Ovary (tissue), 9 donors: ENCODE measurements around the gene CACNB4. TPM values are rescaled to one million over a fixed set of nuclear protein-coding genes. Genes with fewer than 3 reads are reported as not detected.
"Not testable (repeated sequence)": the region's sequence is repeated elsewhere in the genome, so short reads cannot be mapped to it uniquely, and the experiment has no call there.

Source experiments
- DNase-seq, 5 donors: peaks; one replicate each; pipeline ENCODE4 v3.0.0-alpha.2; 2019 to 2020
- H3K27ac ChIP-seq, 2 donors: fragments of 200-600 bp; one replicate each; pipeline versions ENCODE4 v1.5.1 to v1.8.0; 2019 to 2022
- H3K27me3 ChIP-seq: fragments of 200-600 bp; one replicate; pipeline ENCODE4 v1.8.0; 2022
- H3K36me3 ChIP-seq: fragments of 200-600 bp; sonication (generic); one replicate; pipeline ENCODE4 v1.5.1; 2019
- H3K4me1 ChIP-seq: one replicate; pipeline ENCODE4 v1.8.1; 2013; ENCODE audit warnings: mild to moderate bottlenecking, moderate library complexity; ENCODE audit not compliant: insufficient read depth
- H3K4me3 ChIP-seq: fragments of 200-600 bp; sonication (generic); one replicate; pipeline ENCODE4 v1.5.1; 2017
- H3K9me3 ChIP-seq, 2 donors: fragments of 200-600 bp in 1 of 2; sonication (generic) in 1 of 2; one replicate each; pipeline versions ENCODE4 v1.5.1 to v1.8.1; 2013 to 2019; ENCODE audit warnings: mild to moderate bottlenecking in 1 of 2, moderate library complexity in 1 of 2
- CTCF ChIP-seq, 3 donors: fragments of 450-650 bp in 2 of 3; fragments of 200-600 bp in 1 of 3; IDR thresholded peaks; one replicate each; pipeline versions ENCODE4 v1.5.1 to v1.8.0; 2016 to 2022; ENCODE audit warnings: antibody characterized with exemption in 3 of 3, mild to moderate bottlenecking in 1 of 3
- EP300 ChIP-seq: sonication (generic); formaldehyde crosslinking; IDR thresholded peaks from one replicate; pipeline ENCODE4 v1.6.1; 2017; ENCODE audit warnings: antibody characterized with exemption
- POLR2A ChIP-seq: fragments of 450-650 bp; IDR thresholded peaks from one replicate; pipeline ENCODE4 v1.6.1; 2017; ENCODE audit warnings: antibody characterized with exemption, mild to moderate bottlenecking, moderate library complexity
- WGBS, 3 donors: extraction: QIAGEN DNeasy Blood & Tissue Kit in 1 of 3; methylation state at CpG; one replicate each; pipeline versions ENCODE4 v1.1.5 to v1.1.7; 2013 to 2017; 5-methylcytosine and 5-hydroxymethylcytosine counted together
- intact Hi-C, 4 donors: fragments of 100-400 bp; cut with DNase I; formaldehyde crosslinking; loops; one replicate each; pipeline versions ENCODE4 v1.11.0 to v1.15.1; 2022 to 2023
- polyA plus RNA-seq, 2 donors: library from polyadenylated mRNA; stranded (reverse); fragments of 200-250 nt in 1 of 2; fragments of 350-450 nt in 1 of 2; fragmentation: Illumina TruSeq in 1 of 2; extraction: RNeasy Lipid Tissue Mini Kit (QIAGEN cat#74804) in 1 of 2; gene quantifications; one replicate each; pipeline ENCODE4 v1.2.3, GENCODE V29; 2013 to 2014
- total RNA-seq, 7 donors: library from RNA; depleted of rRNA in 2 of 7; stranded (reverse); fragments of >200 nt in 2 of 7; fragmentation: NEBNext Ultra II Directional in 3 of 7; extraction: Animal tissue kit (Norgen Biotek cat#: 25700) in 3 of 7; gene quantifications; one replicate each; pipeline versions ENCODE4 v1.1.0 to v1.2.4, GENCODE V29; 2016 to 2023
- donor health status: DM: no; HTN: no; CAD: no; lungs with moderate emphysema.
- donor health status: DM: no; HTN: no; CAD: no.
- donor health status: Bipolar disorder and iron deficiency.
- donor health status: DM: yes; HTN: yes; CAD: no.
- donor health status: DM: no; HTN: no; CAD: no.
- donor health status: DM: yes; HTN: yes; CAD: no.

The CACNB4 gene
- total and polyA plus RNA-seq, 9 donors = 0.23 to 1.9 (median 1.0) TPM

GRCh38 chr2:152011724-152012123 is 87.1 kb downstream of the CACNB4 start:
- no peak for TF ChIP-seq CTCF (IDR thresholded peaks at IDR 0.05)
- no peak for TF ChIP-seq EP300
- TF ChIP-seq POLR2A = no peak
- DNase-seq = no peak
- 80 to 90% (median 88%) methylated on average over 2 of the region's 2 CpGs for WGBS, 3 donors

GRCh38 chr2:152005607-152006006 is 93.2 kb downstream of the CACNB4 start:
- H3K9me3 ChIP-seq = no peaks in the 10 kb centered on the region
- H3K27me3 ChIP-seq = no peaks in the 10 kb centered on the region
- no peaks in the 10 kb centered on the region for H3K36me3 ChIP-seq
- no peak for DNase-seq
- H3K4me3 ChIP-seq = no peak overlapping the region
- 76 to 81% (median 79%) methylated on average over 4 of the region's 4 CpGs for WGBS, 3 donors
- no peak for TF ChIP-seq EP300
- no peak for TF ChIP-seq POLR2A
- no peak for TF ChIP-seq CTCF (IDR thresholded peaks at IDR 0.05)
- intact Hi-C loops = no loop called here
- no peaks in the 10 kb centered on the region for H3K4me1 ChIP-seq
- no peak overlapping the region for H3K27ac ChIP-seq

More at GRCh38 chr2:152011724-152012123, 87.1 kb downstream of the CACNB4 start:
- H3K4me3 ChIP-seq = no peak overlapping the region
- intact Hi-C loops = no loop called here
- H3K27me3 ChIP-seq = no peaks in the 10 kb centered on the region
- no peaks in the 10 kb centered on the region for H3K4me1 ChIP-seq
- H3K36me3 ChIP-seq = no peaks in the 10 kb centered on the region
- no peaks in the 10 kb centered on the region for H3K9me3 ChIP-seq
- no peak overlapping the region for H3K27ac ChIP-seq

GRCh38 chr2:152003283-152003682 is 95.6 kb downstream of the CACNB4 start:
- WGBS, 3 donors = 39 to 48% (median 41%) methylated on average over 5 of the region's 5 CpGs
- H3K27me3 ChIP-seq, intact Hi-C loops, H3K36me3 ChIP-seq, H3K4me3 ChIP-seq, H3K9me3 ChIP-seq, DNase-seq, H3K4me1 ChIP-seq, H3K27ac ChIP-seq: not testable (repeated sequence)

- Histone ChIP-seq H3K27ac (no peak overlapping the region), H3K36me3 (no peaks in the 10 kb centered on the region), H3K4me1 (no peaks in the 10 kb centered on the region), H3K27me3 (no peaks in the 10 kb centered on the region), H3K9me3 (no peaks in the 10 kb centered on the region), H3K4me3 (no peak overlapping the region)
- WGBS, 3 donors = 60 to 69% (median 61%) methylated on average over 6 of the region's 6 CpGs
- intact Hi-C loops = no loop called here
- TF ChIP-seq CTCF (IDR thresholded peaks at IDR 0.05) = no peak
- TF ChIP-seq EP300 = no peak
- DNase-seq = no peak
Observed at GRCh38 chr2:151999053-151999452, 99.8 kb downstream of the CACNB4 start.

GRCh38 chr2:151996243-151997003 is 102.4 kb downstream of the CACNB4 start:
- Histone ChIP-seq H3K27ac (no peak overlapping the region), H3K36me3 (no peaks in the 10 kb centered on the region), H3K4me3 (no peak overlapping the region), H3K27me3 (no peaks in the 10 kb centered on the region), H3K9me3 (no peaks in the 10 kb centered on the region), H3K4me1 (no peaks in the 10 kb centered on the region)
- TF ChIP-seq CTCF (IDR thresholded peaks at IDR 0.05) = no peak
- TF ChIP-seq POLR2A = no peak
- TF ChIP-seq EP300 = no peak
- 70 to 80% (median 75%) methylated on average over 2 of the region's 2 CpGs for WGBS, 3 donors
- intact Hi-C loops = no loop called here
- DNase-seq = no peak
